Pulmonary artery endothelial cell (primary cell): ENCODE measurements around the gene PFAS. TPM values are rescaled to one million over a fixed set of nuclear protein-coding genes. Genes with fewer than 3 reads are reported as not detected.

Experiments used
- DNase-seq: peaks from one replicate; pipeline ENCODE4 v3.0.0-alpha.2; 2011; ENCODE audit warnings: low read depth, low spot score
- total RNA-seq: library from RNA; depleted of rRNA; stranded (reverse); fragments of >200 nt; gene quantifications from 2 replicates; pipeline ENCODE4 v1.2.3, GENCODE V29; 2014

Gene PFAS
- total RNA-seq, 1 donor from 2014 or later = 40.7 TPM

- no peak for DNase-seq
Measured at GRCh38 chr17:8268550-8269298, 19.6 kb downstream of the PFAS start.

DNA sequence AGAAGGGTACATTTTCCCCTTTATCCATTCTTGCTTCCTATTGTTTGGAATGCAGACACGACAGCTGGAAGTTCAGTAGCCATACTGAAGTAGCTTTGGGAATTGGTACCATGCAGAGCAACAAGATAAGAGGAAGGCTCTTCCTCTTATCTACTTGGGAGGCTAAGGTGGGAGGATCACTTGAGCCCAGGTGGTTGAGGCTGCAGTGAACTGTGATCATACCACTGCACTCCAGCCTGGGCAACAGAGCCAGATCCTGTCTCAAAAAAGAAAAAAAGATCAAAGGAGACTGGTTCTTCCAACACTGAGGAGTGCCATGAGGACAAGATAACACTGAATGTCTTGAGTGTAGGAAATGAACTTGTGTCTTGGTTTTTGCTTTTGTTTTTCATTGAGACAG is 23.3 kb downstream of the PFAS start:
- no peak for DNase-seq

DNA sequence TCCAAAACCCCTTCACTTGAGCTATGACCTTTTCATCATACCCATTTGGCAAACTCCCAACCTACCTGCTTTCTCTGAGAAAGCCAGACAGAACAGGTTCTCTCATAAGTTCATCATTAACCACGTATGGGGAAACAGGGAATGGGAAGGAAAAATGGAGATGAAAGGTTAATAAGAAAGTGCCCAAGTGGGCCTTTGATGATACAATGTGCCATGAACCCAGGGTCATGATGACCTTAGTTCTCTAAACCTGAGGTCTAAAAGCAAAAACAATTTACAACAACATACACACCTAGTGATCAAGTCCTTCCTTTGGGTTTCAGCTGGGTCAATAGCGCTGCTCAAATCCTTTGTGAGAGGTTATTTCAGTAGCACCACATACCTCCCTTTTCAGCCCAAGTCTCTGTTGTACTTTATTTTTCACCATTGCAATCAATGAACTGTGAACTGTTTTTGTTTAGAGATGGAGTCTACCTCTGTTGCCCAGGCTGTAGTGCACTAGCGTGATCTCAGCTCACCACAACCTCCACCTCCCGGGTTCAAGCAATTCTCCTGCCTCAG is 24.9 kb downstream of the PFAS start:
- no peak for DNase-seq

- no peak for DNase-seq
Measured at GRCh38 chr17:8274816-8275215, 25.7 kb downstream of the PFAS start.

DNA sequence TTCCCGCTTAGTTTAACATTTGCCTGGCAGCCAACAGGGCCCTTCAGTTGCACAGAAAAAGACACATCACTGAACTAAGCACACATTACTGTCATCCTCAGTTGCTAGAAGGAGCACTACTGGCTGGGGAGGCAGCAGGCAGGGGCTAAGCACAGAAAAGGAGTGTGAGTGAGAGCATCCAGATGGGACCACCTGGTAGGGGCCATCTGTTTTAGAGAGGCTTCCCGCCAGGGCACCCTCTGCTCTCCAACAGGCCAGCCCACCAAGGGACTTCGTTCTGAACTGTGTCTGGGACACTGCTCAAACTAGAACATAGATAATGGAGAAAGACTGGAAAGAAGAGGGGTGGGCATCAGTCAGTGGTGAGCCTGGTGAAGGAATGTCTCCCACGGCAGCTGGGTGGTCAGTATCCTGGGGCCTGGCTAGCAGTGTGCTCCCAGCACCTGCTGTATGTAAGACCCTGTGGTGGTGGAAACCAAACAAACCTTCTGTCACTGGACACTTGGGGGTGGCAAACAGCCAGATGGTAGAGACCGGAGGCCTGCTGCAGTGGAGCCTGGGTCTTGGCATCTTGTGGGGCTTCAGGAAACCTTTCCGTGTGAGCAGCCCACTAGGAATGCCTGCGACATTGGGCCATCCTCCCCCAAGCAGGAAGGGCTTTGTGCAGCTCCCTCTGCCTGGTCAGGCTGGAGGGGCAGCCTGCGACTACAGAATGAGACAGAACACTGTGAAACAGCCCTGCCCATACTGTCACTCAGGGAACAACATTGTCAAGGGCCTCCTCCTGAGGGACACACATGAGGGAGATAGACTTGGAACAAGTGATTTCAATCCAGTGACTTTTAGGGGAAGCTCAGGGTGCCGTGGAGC is 26.6 kb downstream of the PFAS start:
- no peak for DNase-seq

DNA sequence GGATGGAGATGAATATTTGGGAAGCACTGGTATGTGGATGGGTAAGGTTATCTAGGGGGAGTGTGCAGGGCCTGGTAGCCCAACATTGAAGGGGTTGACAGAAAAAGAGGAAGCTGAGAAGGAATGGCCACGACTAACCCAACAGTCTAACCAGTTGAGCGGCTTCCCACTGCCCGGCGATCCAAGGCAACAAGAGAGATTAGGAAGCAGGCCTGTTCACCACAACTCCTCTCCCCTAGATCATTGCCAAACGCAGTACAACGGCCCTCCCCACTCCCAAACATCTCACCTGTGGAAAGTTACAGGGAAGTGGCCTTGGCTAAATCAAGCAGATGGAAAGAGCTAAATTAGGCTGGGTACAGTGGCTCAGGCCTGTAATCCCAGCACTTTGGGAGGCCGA is 28.2 kb downstream of the PFAS start:
- DNase-seq = no peak

DNA sequence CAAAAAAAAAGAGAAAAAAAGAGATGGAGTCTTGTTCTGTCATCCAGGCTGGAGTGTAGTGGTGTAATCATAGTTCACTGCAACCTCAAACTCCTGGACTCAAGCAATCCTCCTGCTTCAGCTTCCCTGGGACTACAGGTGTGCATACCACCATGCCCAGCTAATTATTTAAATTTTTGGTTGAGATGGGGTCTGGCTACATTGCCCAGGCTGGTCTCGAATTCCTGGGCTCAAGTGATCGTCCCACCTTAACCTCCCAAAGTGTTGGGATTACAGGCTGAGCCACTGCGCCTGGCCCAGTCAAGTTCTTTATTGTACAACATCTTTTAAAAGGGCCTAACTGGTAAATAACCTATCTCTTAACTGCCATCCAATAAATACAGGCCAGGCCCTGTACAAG is 33.3 kb downstream of the PFAS start:
- DNase-seq = no peak

DNA sequence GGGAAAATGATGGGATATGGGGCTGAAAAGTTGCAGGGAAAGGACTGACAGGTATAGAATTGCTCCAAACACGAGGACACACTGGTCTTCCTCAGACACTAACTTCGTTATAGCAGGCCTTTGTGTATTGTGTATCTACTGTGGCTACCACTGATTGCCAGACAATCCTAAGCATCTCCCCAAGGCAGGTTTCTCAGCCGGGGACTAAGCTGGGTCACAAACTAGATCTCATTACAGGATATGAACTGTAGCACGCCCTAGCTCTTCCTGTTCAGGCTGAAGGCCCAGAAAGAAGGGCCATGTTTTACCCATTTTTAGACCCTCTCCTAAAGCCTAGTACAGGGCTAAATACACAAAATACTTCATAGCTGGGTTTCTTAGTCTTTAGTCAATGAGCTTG is 34.3 kb downstream of the PFAS start:
- no peak for DNase-seq

DNA sequence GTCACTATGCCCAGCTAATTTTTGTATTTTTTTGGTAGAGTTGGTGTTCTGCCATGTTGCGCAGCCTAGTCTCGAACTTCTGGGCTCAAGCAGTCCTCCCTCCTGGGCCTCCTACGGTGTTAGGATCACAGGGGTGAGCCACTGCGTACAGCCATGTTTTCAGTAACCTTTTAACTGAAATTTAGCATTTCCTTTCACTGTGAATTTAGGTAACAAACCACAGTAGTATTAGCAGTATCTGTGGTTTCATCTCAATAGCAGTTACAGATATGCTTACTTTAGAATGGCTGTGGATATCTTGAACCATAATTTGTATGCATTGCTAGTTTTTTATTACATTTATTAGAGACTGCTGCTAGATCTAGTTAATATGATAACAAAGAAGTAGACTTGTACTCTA is 35.0 kb downstream of the PFAS start:
- DNase-seq = no peak

GRCh38 chr17:8285270-8286181 is 36.4 kb downstream of the PFAS start:
- DNase-seq = no peak

DNA sequence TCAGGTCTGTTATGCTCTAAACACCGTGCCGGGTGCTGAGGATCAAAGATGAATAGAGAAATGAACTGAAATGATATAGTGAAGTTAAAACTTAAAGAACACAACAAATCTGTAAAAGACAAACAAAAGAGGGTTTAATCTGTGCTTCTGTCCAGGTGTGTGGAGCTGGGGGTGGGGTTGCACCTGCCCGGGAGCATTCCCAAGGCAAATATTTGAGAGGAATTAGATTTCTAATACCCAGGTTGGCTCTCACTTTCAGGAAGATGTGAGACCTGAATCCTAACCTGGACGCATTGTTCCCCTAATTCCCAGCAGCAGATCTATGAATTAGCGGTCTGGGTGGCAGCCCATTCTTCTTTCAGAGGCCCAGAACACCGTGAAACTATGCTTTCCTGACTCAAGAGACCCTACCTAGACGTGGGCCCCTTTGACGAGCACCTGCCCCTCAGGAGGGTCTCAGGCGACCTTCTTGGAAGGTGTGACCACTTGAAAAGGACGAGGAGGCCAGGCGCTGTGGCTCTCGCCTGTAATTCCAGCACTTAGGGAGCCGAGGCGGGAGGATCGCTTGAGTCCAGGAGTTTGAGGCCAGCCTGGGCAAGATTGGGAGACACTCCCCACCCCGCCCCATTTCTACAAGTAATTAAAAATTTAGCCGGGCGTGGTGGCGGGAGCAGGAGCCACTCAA is 38.7 kb downstream of the PFAS start:
- no peak for DNase-seq

GRCh38 chr17:8288336-8289102 is 39.4 kb downstream of the PFAS start, which contains the start of gene RANGRF:
Gene RANGRF, plus strand, starts transcription at chr17:8288670. Its CDS starts 119 bp downstream, at chr17:8288789.
- no peak for DNase-seq

- DNase-seq = no peak
Measured at GRCh38 chr17:8289103-8289397, 40.0 kb downstream of the PFAS start.

DNA sequence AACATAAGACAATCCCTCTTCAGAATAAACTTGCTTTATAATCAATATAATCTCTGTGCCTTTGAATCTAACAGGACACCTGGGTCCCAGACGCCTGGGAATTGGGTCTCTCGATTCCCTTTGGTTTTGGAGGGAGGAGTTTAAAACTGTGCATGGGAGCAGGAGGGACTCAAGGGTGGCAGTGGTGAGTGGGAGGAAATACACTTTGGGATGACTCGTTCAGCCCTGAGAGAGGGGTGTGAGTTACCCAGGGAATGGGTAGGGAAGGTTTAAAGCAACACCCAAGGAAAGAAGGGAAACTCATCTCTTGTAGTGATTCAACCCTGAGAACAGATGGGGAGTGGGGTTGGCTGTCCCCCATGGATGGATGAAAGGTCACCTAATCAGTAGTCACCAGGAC is 41.0 kb downstream of the PFAS start:
- no peak for DNase-seq

- no peak for DNase-seq
Measured at GRCh38 chr17:8292639-8293395, 43.7 kb downstream of the PFAS start.

DNA sequence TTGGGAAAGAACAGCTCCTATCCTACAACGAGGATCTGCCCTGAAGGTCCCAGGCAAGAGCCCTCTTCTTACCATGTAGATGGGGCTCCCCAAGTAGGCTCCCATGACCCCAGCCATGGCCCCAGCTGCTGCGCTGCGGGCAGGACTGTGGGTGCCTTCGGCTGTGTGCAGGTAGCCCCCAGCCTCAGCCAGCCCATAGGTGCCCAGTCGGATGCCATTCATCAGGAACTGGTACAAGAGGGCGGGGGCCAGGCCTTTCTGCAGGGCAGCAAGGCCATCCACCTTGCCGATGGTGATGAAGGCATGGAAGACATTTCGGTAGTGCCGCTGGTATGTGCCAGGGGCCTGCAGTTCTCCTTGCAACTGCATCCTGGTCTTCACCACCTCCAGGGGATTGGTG is 45.3 kb downstream of the PFAS start:
- no peak for DNase-seq

GRCh38 chr17:8294814-8295316 is 45.8 kb downstream of the PFAS start:
- DNase-seq = no peak

- no peak for DNase-seq
Measured at GRCh38 chr17:8300226-8300625, 51.1 kb downstream of the PFAS start.

DNA sequence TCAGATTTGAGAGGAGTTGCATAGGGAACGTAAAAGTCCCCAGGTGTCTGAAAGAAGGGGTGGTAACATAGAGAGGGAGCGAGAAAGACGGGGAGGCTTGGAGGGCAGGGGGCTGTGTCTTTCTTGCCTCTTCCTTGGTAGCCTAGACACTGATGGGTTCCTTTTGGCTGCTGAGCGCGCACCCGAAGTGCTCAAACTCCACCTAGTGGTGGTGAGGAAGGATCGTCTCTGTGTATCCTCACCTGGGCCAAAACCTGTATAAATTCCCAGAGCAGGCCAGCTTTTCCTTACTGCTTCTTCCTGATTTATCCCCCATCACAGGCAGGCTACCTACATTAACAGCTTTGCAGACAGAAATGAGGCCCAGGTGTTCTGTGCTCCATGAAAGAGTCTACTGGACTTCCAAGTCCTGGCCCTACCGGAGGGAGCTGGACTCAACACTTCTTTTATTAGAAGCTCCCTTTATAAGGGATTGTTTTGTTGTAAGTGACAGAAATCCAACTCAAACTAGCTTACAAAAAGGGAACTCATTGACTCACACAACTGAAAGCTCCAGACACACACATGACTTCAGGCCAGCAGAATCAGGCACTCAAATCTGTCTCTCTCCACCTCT is 51.6 kb downstream of the PFAS start:
- DNase-seq = no peak
